H7 (cell line): ENCODE data around the gene CLGN. TPM values are rescaled to one million over a fixed set of nuclear protein-coding genes. Genes with fewer than 3 reads are reported as not detected.
"Not testable (repeated sequence)": the region's sequence is repeated elsewhere in the genome, so short reads cannot be mapped to it uniquely, and the experiment has no call there.

ENCODE experiments used
- DNase-seq: peaks from one replicate; pipeline ENCODE4 v3.0.0; 2012
- H3K27me3 ChIP-seq: 2 replicates; pipeline ENCODE4 v1.6.0; 2011; ENCODE audit warnings: mild to moderate bottlenecking, low read length; ENCODE audit not compliant: control insufficient read depth, insufficient read depth
- H3K36me3 ChIP-seq: replicated peaks from 2 replicates; pipeline ENCODE4 v1.5.1; 2011; ENCODE audit warnings: low read length; ENCODE audit not compliant: control insufficient read depth, insufficient read depth
- H3K4me3 ChIP-seq: 2 replicates; pipeline ENCODE4 v1.5.1; 2011; ENCODE audit warnings: low read depth, mild to moderate bottlenecking, control low read depth, low read length, moderate library complexity; ENCODE audit not compliant: insufficient read depth
- total RNA-seq: library from RNA; depleted of rRNA; stranded (reverse); fragments of >200 nt; shearing (Covaris generic); gene quantifications from 2 replicates; pipeline ENCODE4 v1.2.3, GENCODE V29; 2014; rRNA removed

Gene CLGN
- total RNA-seq, result 5.0 and 6.7 TPM in 2 replicates

GRCh38 chr4:140427106-140427918 lies at the start of gene CLGN:
TSS of gene CLGN (minus strand) at chr4:140427648. CDS start at chr4:140413078, 14,570 bp downstream.
- Histone ChIP-seq H3K27me3 (peaks cover 3% of the 10 kb centered on the region), H3K4me3 (peak within 1 kb of the TSS; percentile 86), H3K36me3 (no peaks in the 10 kb centered on the region)
- peak; percentile 93 for DNase-seq

- Histone ChIP-seq H3K36me3 (no peaks in the 10 kb centered on the region), H3K4me3 (no peak overlapping the region), H3K27me3 (no peaks in the 10 kb centered on the region)
- no peak for DNase-seq
Measured at GRCh38 chr4:140472156-140472555, 44.7 kb upstream of the CLGN start.

- DNase-seq, result peak; percentile 36
- no peaks in the 10 kb centered on the region for H3K36me3 ChIP-seq
- no peaks in the 10 kb centered on the region for H3K27me3 ChIP-seq
- no peak overlapping the region for H3K4me3 ChIP-seq
Measured at GRCh38 chr4:140469791-140470733, 42.6 kb upstream of the CLGN start.

- DNase-seq, result no peak
- Histone ChIP-seq H3K36me3 (no peaks in the 10 kb centered on the region), H3K27me3 (no peaks in the 10 kb centered on the region), H3K4me3 (no peak overlapping the region)
Measured at GRCh38 chr4:140466146-140466545, 38.7 kb upstream of the CLGN start.

- DNase-seq, result no peak
- Histone ChIP-seq H3K4me3 (no peak overlapping the region), H3K36me3 (no peaks in the 10 kb centered on the region), H3K27me3 (no peaks in the 10 kb centered on the region)
Measured at GRCh38 chr4:140463614-140464013, 36.2 kb upstream of the CLGN start.

GRCh38 chr4:140463182-140463581 lies 35.7 kb upstream of the CLGN start:
- Histone ChIP-seq H3K4me3 (no peak overlapping the region), H3K27me3 (no peaks in the 10 kb centered on the region), H3K36me3 (no peaks in the 10 kb centered on the region)
- DNase-seq, result no peak

GRCh38 chr4:140450352-140450751 lies 22.9 kb upstream of the CLGN start:
- Histone ChIP-seq H3K36me3 (no peaks in the 10 kb centered on the region), H3K4me3 (no peak overlapping the region), H3K27me3 (no peaks in the 10 kb centered on the region)
- no peak for DNase-seq

- H3K36me3 ChIP-seq, result no peaks in the 10 kb centered on the region
- H3K4me3 ChIP-seq, result no peak overlapping the region
- H3K27me3 ChIP-seq, result no peaks in the 10 kb centered on the region
- no peak for DNase-seq
Measured at GRCh38 chr4:140448830-140449229, 21.4 kb upstream of the CLGN start.

GRCh38 chr4:140448162-140448561 lies 20.7 kb upstream of the CLGN start:
- H3K27me3 ChIP-seq, result no peaks in the 10 kb centered on the region; the same call in 1 of the 2 replicates
- DNase-seq, result no peak

GRCh38 chr4:140444347-140444746 lies 16.9 kb upstream of the CLGN start:
- H3K4me3 ChIP-seq, H3K36me3 ChIP-seq, DNase-seq, H3K27me3 ChIP-seq: not testable (repeated sequence)

More at GRCh38 chr4:140448162-140448561, 20.7 kb upstream of the CLGN start:
- no peaks in the 10 kb centered on the region for H3K36me3 ChIP-seq
- no peak overlapping the region for H3K4me3 ChIP-seq

GRCh38 chr4:140439644-140440142 lies 12.2 kb upstream of the CLGN start:
- no peak for DNase-seq
- H3K36me3 ChIP-seq, result no peaks in the 10 kb centered on the region
- H3K27me3 ChIP-seq, result no peaks in the 10 kb centered on the region; the same call in 1 of the 2 replicates
- H3K4me3 ChIP-seq, result no peak overlapping the region

GRCh38 chr4:140427919-140428471 lies 547 bp upstream of the CLGN start:
- DNase-seq, result no peak
- peaks cover 3% of the 10 kb centered on the region for H3K27me3 ChIP-seq
- H3K36me3 ChIP-seq, result no peaks in the 10 kb centered on the region
- H3K4me3 ChIP-seq, result peak overlapping the region; percentile 86

- no peaks in the 10 kb centered on the region for H3K36me3 ChIP-seq
- DNase-seq, result peak; percentile 66
- H3K27me3 ChIP-seq, result peaks cover 3% of the 10 kb centered on the region
- peak overlapping the region; percentile 86 for H3K4me3 ChIP-seq
Measured at GRCh38 chr4:140426610-140427105, 790 bp downstream of the CLGN start.

- no peak overlapping the region for H3K4me3 ChIP-seq
- H3K36me3 ChIP-seq, result no peaks in the 10 kb centered on the region
- H3K27me3 ChIP-seq, result peaks cover 3% of the 10 kb centered on the region
- DNase-seq, result no peak
Measured at GRCh38 chr4:140423106-140423505, 4.3 kb downstream of the CLGN start.
